WTC11 (cell line): Measurements from ENCODE around the gene GPC6. TPM values are rescaled to one million over a fixed set of nuclear protein-coding genes. Genes with fewer than 3 reads are reported as not detected.

ENCODE experiments used
- ATAC-seq: fragments of 200-7000 bp; cut with Tn5 transposase; 2 replicates; pipeline ENCODE4 v1.10.0; 2021; ENCODE audit warnings: mild to moderate bottlenecking, moderate library complexity
- CTCF ChIA-PET: fragments of 300-600 bp; sonication (Branson Sonifier 250); formaldehyde crosslinking; loops from one replicate; lab custom pipeline; 2021; ENCODE audit warnings: antibody characterized with exemption; lab: Charles Lee
- POLR2A ChIA-PET: fragments of 350-600 bp; sonication (Branson Sonifier 250); formaldehyde crosslinking; loops from one replicate; lab custom pipeline; 2021; ENCODE audit warnings: antibody characterized with exemption; lab: Charles Lee
- DNase-seq: peaks from one replicate; pipeline ENCODE4 v3.0.0; 2021; ENCODE audit warnings: low spot score
- H3K27ac Mint-ChIP-seq: 2 replicates; pipeline ENCODE4 v1.8.0; 2021; ENCODE audit warnings: mixed read lengths
- H3K27me3 Mint-ChIP-seq: 2 replicates; pipeline ENCODE4 v1.8.0; 2021; ENCODE audit warnings: low read depth, mild to moderate bottlenecking, moderate library complexity, mixed read lengths
- H3K36me3 Mint-ChIP-seq: 2 replicates; pipeline ENCODE4 v1.8.0; 2021; ENCODE audit warnings: mixed read lengths
- H3K4me1 Mint-ChIP-seq: 2 replicates; pipeline ENCODE4 v1.8.0; 2022; ENCODE audit warnings: mixed read lengths
- H3K4me3 Mint-ChIP-seq: 2 replicates; pipeline ENCODE4 v1.8.0; 2021; ENCODE audit warnings: mild to moderate bottlenecking, moderate library complexity, mixed read lengths
- H3K9me3 Mint-ChIP-seq: 2 replicates; pipeline ENCODE4 v1.8.0; 2021; ENCODE audit warnings: mixed read lengths
- CBFB ChIP-seq: sonication (generic); formaldehyde crosslinking; IDR thresholded peaks from 2 replicates; pipeline ENCODE4 v1.8.1; 2022; ENCODE audit warnings: mild to moderate bottlenecking, low read depth, missing genetic modification reagents
- CREB1 ChIP-seq: sonication (generic); formaldehyde crosslinking; IDR thresholded peaks from 2 replicates; pipeline ENCODE4 v1.8.0; 2023; ENCODE audit warnings: mild to moderate bottlenecking, missing genetic modification reagents
- EMX1 ChIP-seq: fragments of 250-450 bp; sonication (Bioruptor Pico); IDR thresholded peaks from 2 replicates; pipeline ENCODE4 v1.8.0; 2021; ENCODE audit warnings: mild to moderate bottlenecking
- GRHL2 ChIP-seq: fragments of 250-450 bp; sonication (Bioruptor Pico); IDR thresholded peaks from 2 replicates; pipeline ENCODE4 v1.8.0; 2022; ENCODE audit warnings: mild to moderate bottlenecking, moderate library complexity; ENCODE audit not compliant: insufficient replicate concordance, severe bottlenecking
- HMGA2 ChIP-seq: fragments of 250-450 bp; sonication (Bioruptor Pico); IDR thresholded peaks from 2 replicates; pipeline ENCODE4 v1.4.0; 2021; ENCODE audit warnings: mild to moderate bottlenecking, moderate library complexity
- MXD4 ChIP-seq: fragments of 250-450 bp; sonication (Bioruptor Pico); IDR thresholded peaks from 2 replicates; pipeline ENCODE4 v1.8.0; 2021; ENCODE audit warnings: mild to moderate bottlenecking, moderate library complexity, borderline replicate concordance
- MYBL2 ChIP-seq: sonication (generic); formaldehyde crosslinking; IDR thresholded peaks from 2 replicates; pipeline ENCODE4 v1.8.1; 2023; ENCODE audit warnings: mild to moderate bottlenecking, moderate library complexity, missing genetic modification reagents
- NFYB ChIP-seq: sonication (generic); formaldehyde crosslinking; conservative IDR thresholded peaks from 2 replicates; pipeline ENCODE4 v1.8.0; 2022; ENCODE audit warnings: low read depth, missing genetic modification reagents
- OVOL2 ChIP-seq: fragments of 250-450 bp; sonication (Bioruptor Pico); IDR thresholded peaks from 2 replicates; pipeline ENCODE4 v1.9.0; 2021; ENCODE audit warnings: mild to moderate bottlenecking, borderline replicate concordance
- SMAD3 ChIP-seq: sonication (generic); formaldehyde crosslinking; IDR thresholded peaks from 2 replicates; pipeline ENCODE4 v1.8.0; 2022; ENCODE audit warnings: missing genetic modification reagents, mild to moderate bottlenecking, borderline replicate concordance
- TCF7 ChIP-seq: sonication (generic); formaldehyde crosslinking; IDR thresholded peaks from 2 replicates; pipeline ENCODE4 v1.8.0; 2022; ENCODE audit warnings: mild to moderate bottlenecking, low read depth, missing genetic modification reagents, moderate library complexity
- ZBTB21 ChIP-seq: sonication (generic); formaldehyde crosslinking; IDR thresholded peaks from 2 replicates; pipeline ENCODE4 v1.8.1; 2023; ENCODE audit warnings: mild to moderate bottlenecking, missing genetic modification reagents, borderline replicate concordance
- ZNF138 ChIP-seq: sonication (generic); formaldehyde crosslinking; conservative IDR thresholded peaks from 2 replicates; pipeline ENCODE4 v1.8.1; 2022; ENCODE audit warnings: mild to moderate bottlenecking, moderate library complexity, missing genetic modification reagents
- ZNF317 ChIP-seq: sonication (generic); formaldehyde crosslinking; IDR thresholded peaks from 2 replicates; pipeline ENCODE4 v1.8.1; 2023; ENCODE audit warnings: low read depth, mild to moderate bottlenecking, moderate library complexity, missing genetic modification reagents, borderline replicate concordance
- total RNA-seq: library from RNA; stranded (reverse); gene quantifications from 3 replicates; pipeline ENCODE4 v1.2.3, GENCODE V29; 2021
- TF ChIP-seq, protein P1 (sequence below): sonication (generic); formaldehyde crosslinking; IDR thresholded peaks from 2 replicates; pipeline ENCODE4 v1.8.0; 2022; ENCODE audit warnings: mild to moderate bottlenecking, missing genetic modification reagents
- TF ChIP-seq, protein P2 (sequence below): fragments of 250-450 bp; sonication (Bioruptor Pico); IDR thresholded peaks from 2 replicates; pipeline ENCODE4 v2.1.2; 2022; ENCODE audit warnings: mild to moderate bottlenecking, moderate library complexity
- TF ChIP-seq, protein P3 (sequence below): sonication (generic); formaldehyde crosslinking; IDR thresholded peaks from 2 replicates; pipeline ENCODE4 v1.8.1; 2022; ENCODE audit warnings: low read depth, missing genetic modification reagents, borderline replicate concordance
- TF ChIP-seq, protein P4 (sequence below): sonication (generic); formaldehyde crosslinking; conservative IDR thresholded peaks from 2 replicates; pipeline ENCODE4 v1.8.1; 2022; ENCODE audit warnings: mild to moderate bottlenecking, missing genetic modification reagents
- TF ChIP-seq, protein P5 (sequence below): sonication (generic); formaldehyde crosslinking; IDR thresholded peaks from 2 replicates; pipeline ENCODE4 v1.8.1; 2022; ENCODE audit warnings: low read depth, mild to moderate bottlenecking, moderate library complexity, missing genetic modification reagents, borderline replicate concordance

GPC6 gene
- total RNA-seq, 1 experiment from 2014 or later: 19.5 TPM

DNA sequence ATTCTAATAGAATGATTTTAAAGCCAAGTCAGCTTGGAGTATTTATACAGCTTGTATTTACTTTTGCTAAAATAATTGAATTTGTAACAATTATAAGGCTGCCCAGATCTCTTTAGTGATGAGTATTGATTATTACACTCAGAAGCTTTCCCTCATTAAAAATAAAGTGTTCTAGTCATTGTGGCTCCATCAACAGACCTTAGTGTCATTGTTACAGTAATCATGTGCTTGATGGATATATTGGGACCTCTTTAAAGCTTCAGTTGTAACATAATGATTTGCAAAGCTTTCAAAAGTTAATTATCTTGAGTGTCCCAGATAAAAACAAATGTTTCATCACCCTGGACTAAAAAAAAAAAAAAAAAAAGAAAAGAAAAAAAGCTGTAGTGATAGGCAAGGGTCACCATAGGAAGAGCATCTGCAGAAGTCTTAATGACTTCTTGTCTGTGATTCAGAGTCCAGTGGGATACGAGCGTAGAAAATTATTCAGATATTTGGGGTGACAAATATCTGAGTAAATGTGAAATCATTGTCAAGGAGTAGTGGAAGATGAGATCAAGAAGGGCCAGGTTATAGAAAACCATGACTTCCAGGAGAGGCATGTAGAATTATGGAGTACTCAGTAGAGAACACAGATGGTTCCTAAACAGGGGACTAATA, 883.2 kb downstream of the GPC6 start (continued):
- TF ChIP-seq ZNF138 (CRISPR knock-in tag) (no peak), SMAD3 (CRISPR knock-in tag) (no peak), ZNF317 (CRISPR knock-in tag) (no peak), HMGA2 (CRISPR knock-in tag) (no peak), CREB1 (CRISPR knock-in tag) (no peak), OVOL2 (CRISPR knock-in tag) (no peak), MXD4 (CRISPR knock-in tag) (no peak), GRHL2 (CRISPR knock-in tag) (no peak), TCF7 (CRISPR knock-in tag) (no peak), NFYB (no peak)
- TF ChIP-seq, protein P1, sequence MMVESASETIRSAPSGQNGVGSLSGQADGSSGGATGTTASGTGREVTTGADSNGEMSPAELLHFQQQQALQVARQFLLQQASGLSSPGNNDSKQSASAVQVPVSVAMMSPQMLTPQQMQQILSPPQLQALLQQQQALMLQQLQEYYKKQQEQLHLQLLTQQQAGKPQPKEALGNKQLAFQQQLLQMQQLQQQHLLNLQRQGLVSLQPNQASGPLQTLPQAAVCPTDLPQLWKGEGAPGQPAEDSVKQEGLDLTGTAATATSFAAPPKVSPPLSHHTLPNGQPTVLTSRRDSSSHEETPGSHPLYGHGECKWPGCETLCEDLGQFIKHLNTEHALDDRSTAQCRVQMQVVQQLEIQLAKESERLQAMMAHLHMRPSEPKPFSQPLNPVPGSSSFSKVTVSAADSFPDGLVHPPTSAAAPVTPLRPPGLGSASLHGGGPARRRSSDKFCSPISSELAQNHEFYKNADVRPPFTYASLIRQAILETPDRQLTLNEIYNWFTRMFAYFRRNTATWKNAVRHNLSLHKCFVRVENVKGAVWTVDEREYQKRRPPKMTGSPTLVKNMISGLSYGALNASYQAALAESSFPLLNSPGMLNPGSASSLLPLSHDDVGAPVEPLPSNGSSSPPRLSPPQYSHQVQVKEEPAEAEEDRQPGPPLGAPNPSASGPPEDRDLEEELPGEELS: no peak
- TF ChIP-seq, protein P2, sequence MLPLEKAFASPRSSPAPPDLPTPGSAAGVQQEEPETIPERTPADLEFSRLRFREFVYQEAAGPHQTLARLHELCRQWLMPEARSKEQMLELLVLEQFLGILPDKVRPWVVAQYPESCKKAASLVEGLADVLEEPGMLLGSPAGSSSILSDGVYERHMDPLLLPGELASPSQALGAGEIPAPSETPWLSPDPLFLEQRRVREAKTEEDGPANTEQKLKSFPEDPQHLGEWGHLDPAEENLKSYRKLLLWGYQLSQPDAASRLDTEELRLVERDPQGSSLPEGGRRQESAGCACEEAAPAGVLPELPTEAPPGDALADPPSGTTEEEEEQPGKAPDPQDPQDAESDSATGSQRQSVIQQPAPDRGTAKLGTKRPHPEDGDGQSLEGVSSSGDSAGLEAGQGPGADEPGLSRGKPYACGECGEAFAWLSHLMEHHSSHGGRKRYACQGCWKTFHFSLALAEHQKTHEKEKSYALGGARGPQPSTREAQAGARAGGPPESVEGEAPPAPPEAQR (CRISPR knock-in tag): no peak
- TF ChIP-seq, protein P3, sequence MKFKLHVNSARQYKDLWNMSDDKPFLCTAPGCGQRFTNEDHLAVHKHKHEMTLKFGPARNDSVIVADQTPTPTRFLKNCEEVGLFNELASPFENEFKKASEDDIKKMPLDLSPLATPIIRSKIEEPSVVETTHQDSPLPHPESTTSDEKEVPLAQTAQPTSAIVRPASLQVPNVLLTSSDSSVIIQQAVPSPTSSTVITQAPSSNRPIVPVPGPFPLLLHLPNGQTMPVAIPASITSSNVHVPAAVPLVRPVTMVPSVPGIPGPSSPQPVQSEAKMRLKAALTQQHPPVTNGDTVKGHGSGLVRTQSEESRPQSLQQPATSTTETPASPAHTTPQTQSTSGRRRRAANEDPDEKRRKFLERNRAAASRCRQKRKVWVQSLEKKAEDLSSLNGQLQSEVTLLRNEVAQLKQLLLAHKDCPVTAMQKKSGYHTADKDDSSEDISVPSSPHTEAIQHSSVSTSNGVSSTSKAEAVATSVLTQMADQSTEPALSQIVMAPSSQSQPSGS: no peak
- TF ChIP-seq, protein P4, sequence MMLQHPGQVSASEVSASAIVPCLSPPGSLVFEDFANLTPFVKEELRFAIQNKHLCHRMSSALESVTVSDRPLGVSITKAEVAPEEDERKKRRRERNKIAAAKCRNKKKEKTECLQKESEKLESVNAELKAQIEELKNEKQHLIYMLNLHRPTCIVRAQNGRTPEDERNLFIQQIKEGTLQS (CRISPR knock-in tag): no peak
- TF ChIP-seq, protein P5, sequence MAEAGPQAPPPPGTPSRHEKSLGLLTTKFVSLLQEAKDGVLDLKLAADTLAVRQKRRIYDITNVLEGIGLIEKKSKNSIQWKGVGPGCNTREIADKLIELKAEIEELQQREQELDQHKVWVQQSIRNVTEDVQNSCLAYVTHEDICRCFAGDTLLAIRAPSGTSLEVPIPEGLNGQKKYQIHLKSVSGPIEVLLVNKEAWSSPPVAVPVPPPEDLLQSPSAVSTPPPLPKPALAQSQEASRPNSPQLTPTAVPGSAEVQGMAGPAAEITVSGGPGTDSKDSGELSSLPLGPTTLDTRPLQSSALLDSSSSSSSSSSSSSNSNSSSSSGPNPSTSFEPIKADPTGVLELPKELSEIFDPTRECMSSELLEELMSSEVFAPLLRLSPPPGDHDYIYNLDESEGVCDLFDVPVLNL (CRISPR knock-in tag): no peak

DNA sequence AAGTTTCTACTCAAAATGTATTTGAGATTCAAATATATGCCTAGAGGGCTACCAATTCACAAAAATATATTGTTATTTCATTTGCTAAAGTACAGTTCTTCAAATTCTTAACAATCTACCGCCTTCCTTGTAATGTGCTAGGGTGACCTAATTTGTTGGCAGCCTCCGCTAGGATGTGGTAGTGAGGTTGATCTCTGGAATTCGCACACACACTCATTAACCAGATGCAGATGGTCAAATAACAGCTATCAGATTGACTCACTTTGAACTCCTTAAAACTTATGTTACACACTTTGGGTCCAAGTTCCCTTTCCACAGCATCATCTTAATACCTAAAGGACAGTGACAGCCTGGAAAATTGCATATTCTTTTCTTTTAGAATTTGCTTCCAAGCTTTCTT, 885.6 kb downstream of the GPC6 start:
- DNase-seq (no peak), ATAC-seq (no peak)
- H3K27ac Mint-ChIP-seq: no peak overlapping the region
- no peaks in the 10 kb centered on the region for H3K36me3 Mint-ChIP-seq
- CTCF ChIA-PET: interaction anchor here (1.0 kb wide), 1 partner anchor 15 kb away, joined by 3 read pairs; no protein-coding TSS in a partner anchor
- peaks cover 18% of the 10 kb centered on the region for H3K4me1 Mint-ChIP-seq
- H3K27me3 Mint-ChIP-seq: no peaks in the 10 kb centered on the region
- POLR2A ChIA-PET: interaction anchor here (1.1 kb wide), 1 partner anchor 11 kb away, joined by 3 read pairs; no protein-coding TSS in a partner anchor
- TF ChIP-seq MYBL2 (CRISPR knock-in tag): no peak
- TF ChIP-seq, protein P4 (CRISPR knock-in tag): no peak
- TF ChIP-seq EMX1: no peak
- TF ChIP-seq ZBTB21 (CRISPR knock-in tag): no peak
- TF ChIP-seq CBFB: no peak
- no peak overlapping the region for H3K4me3 Mint-ChIP-seq
- peaks cover 4% of the 10 kb centered on the region for H3K9me3 Mint-ChIP-seq
